Naive thymus-derived CD4-positive, alpha-beta T cell (primary cell): Measurements from ENCODE around the gene HHIPL2. TPM values are rescaled to one million over a fixed set of nuclear protein-coding genes. Genes with fewer than 3 reads are reported as not detected.
"Not testable (repeated sequence)": the region's sequence is repeated elsewhere in the genome, so short reads cannot be mapped to it uniquely, and the experiment has no call there.

ENCODE experiments used
- ATAC-seq: fragments of 150-1000 bp; cut with Tn5 transposase; 2 replicates; pipeline ENCODE4 v1.10.0; 2021; ENCODE audit warnings: mild to moderate bottlenecking, moderate library complexity
- CTCF ChIA-PET: fragments of 350-600 bp; sonication (Branson Sonifier 250); formaldehyde crosslinking; loops from one replicate; lab custom pipeline; 2021; ENCODE audit warnings: antibody characterized with exemption; lab: Charles Lee
- POLR2A ChIA-PET: fragments of 350-600 bp; sonication (Branson Sonifier 250); formaldehyde crosslinking; loops from one replicate; lab custom pipeline; 2021; ENCODE audit warnings: antibody characterized with exemption, inconsistent platforms; lab: Charles Lee
- DNase-seq, 9 donors: peaks; one replicate each; pipeline versions ENCODE4 v3.0.0 to v3.0.0-alpha.2; 2020 to 2022; ENCODE audit warnings: mixed read lengths in 1 of 9
- H3K27ac ChIP-seq: one replicate; pipeline ENCODE4 v1.7.0; 2013; ENCODE audit warnings: mild to moderate bottlenecking, low read depth, low read length, moderate library complexity
- H3K27me3 ChIP-seq, 2 donors: one replicate each; pipeline ENCODE4 v1.7.0; 2013; ENCODE audit warnings: low read length in 2 of 2, mild to moderate bottlenecking in 2 of 2, moderate library complexity in 2 of 2; ENCODE audit not compliant: control insufficient read depth in 2 of 2, insufficient read depth in 2 of 2
- H3K36me3 ChIP-seq, 3 experiments: 1 replicate in 2 of 3; 2 replicates in 1 of 3; pipeline ENCODE4 v1.7.0; 2013; ENCODE audit warnings: low read length in 3 of 3, mild to moderate bottlenecking in 3 of 3, moderate library complexity in 1 of 3; ENCODE audit not compliant: insufficient read depth in 3 of 3, control insufficient read depth in 2 of 3
- H3K4me1 ChIP-seq, 2 donors: one replicate each; pipeline ENCODE4 v1.7.0; 2013; ENCODE audit warnings: low read length in 2 of 2, mild to moderate bottlenecking in 2 of 2, moderate library complexity in 1 of 2; ENCODE audit not compliant: control insufficient read depth in 2 of 2, insufficient read depth in 2 of 2
- H3K4me3 ChIP-seq: 2 replicates; pipeline ENCODE4 v1.7.0; 2013; ENCODE audit warnings: mild to moderate bottlenecking, low read length
- H3K9me3 ChIP-seq, 3 experiments: 1 replicate in 2 of 3; 2 replicates in 1 of 3; pipeline ENCODE4 v1.7.0; 2013; ENCODE audit warnings: low read length in 3 of 3; ENCODE audit not compliant: control insufficient read depth in 2 of 3
- H3K27ac Mint-ChIP-seq, 9 donors: one replicate each; pipeline ENCODE4 v1.8.0; 2020 to 2022; ENCODE audit warnings: mixed read lengths in 9 of 9, mild to moderate bottlenecking in 8 of 9, moderate library complexity in 5 of 9, inconsistent platforms in 2 of 9
- H3K27me3 Mint-ChIP-seq, 5 donors: one replicate each; pipeline ENCODE4 v1.8.0; 2021 to 2022; ENCODE audit warnings: mixed read lengths in 5 of 5, mild to moderate bottlenecking in 1 of 5
- H3K36me3 Mint-ChIP-seq, 5 donors: one replicate each; pipeline ENCODE4 v1.8.0; 2020 to 2022; ENCODE audit warnings: mixed read lengths in 5 of 5, mild to moderate bottlenecking in 3 of 5, inconsistent platforms in 1 of 5
- H3K4me1 Mint-ChIP-seq, 7 donors: one replicate each; pipeline ENCODE4 v1.8.0; 2020 to 2022; ENCODE audit warnings: mixed read lengths in 7 of 7, mild to moderate bottlenecking in 3 of 7, inconsistent platforms in 1 of 7
- H3K4me3 Mint-ChIP-seq, 10 donors: one replicate each; pipeline ENCODE4 v1.8.0; 2020 to 2022; ENCODE audit warnings: mild to moderate bottlenecking in 10 of 10, mixed read lengths in 10 of 10, moderate library complexity in 6 of 10, inconsistent platforms in 2 of 10
- H3K9me3 Mint-ChIP-seq, 11 donors: one replicate each; pipeline ENCODE4 v1.8.0; 2020 to 2022; ENCODE audit warnings: mixed read lengths in 11 of 11, mild to moderate bottlenecking in 4 of 11, inconsistent platforms in 1 of 11, moderate library complexity in 1 of 11
- intact Hi-C, 2 donors: fragments of 100-400 bp; cut with micrococcal nuclease; formaldehyde crosslinking; loops; one replicate each; pipeline ENCODE4 v1.15.1; 2023
- polyA plus RNA-seq, 2 donors: library from polyadenylated mRNA; unstranded; fragments of 300-500 nt; fragmentation: Illumina TruSeq; gene quantifications; one replicate each; pipeline ENCODE4 v1.2.3, GENCODE V29; 2021
- total RNA-seq, 6 experiments: library from RNA in 5 of 6; stranded (reverse) in 5 of 6; gene quantifications; 1 replicate in 5 of 6; 2 replicates in 1 of 6; pipeline ENCODE4 v1.2.3 and lab custom pipeline; 2021 to 2026

HHIPL2 gene
- total and polyA plus RNA-seq, 7 experiments from 2014 or later, result 0.17 to 0.98 (median 0.49) TPM; not detected in 2

- H3K27ac Mint-ChIP-seq, H3K4me1 Mint-ChIP-seq, H3K27me3 Mint-ChIP-seq, H3K27ac ChIP-seq, H3K9me3 ChIP-seq, H3K4me3 ChIP-seq, DNase-seq, intact Hi-C loops, CTCF ChIA-PET, H3K9me3 Mint-ChIP-seq, H3K4me3 Mint-ChIP-seq, H3K36me3 ChIP-seq, H3K4me1 ChIP-seq, ATAC-seq, H3K27me3 ChIP-seq, H3K36me3 Mint-ChIP-seq: not testable (repeated sequence)
- POLR2A ChIA-PET, result interaction anchor here (0.6 kb wide), 1 partner anchor 457 kb away, joined by 3 read pairs; no protein-coding TSS in a partner anchor
Measured at GRCh38 chr1:222472776-222473540, 74.9 kb downstream of the HHIPL2 start.

Other genes starting within 250 kb of the HHIPL2 start
- 10 to 100 TPM in 2 of 5 experiments, 1 to 10 TPM in 3; 6.5 to 17.9 (median 9.3) TPM for gene TAF1A, start 41.8 kb upstream of the HHIPL2 start, total RNA-seq
- 1 to 10 TPM; 6.8 to 8.0 TPM for gene TAF1A, start 41.8 kb upstream of the HHIPL2 start, polyA plus RNA-seq
- 100 to 1,000 TPM in 3 of 5 experiments, 10 to 100 TPM in 2; 61.7 to 112 (median 100) TPM for gene MIA3, start 70.0 kb upstream of the HHIPL2 start, total RNA-seq
- gene MIA3, start 70.0 kb upstream of the HHIPL2 start, polyA plus RNA-seq, result 10 to 100 TPM; 48.0 to 70.5 TPM
- gene AIDA, start 164.4 kb upstream of the HHIPL2 start, total RNA-seq, result 10 to 100 TPM; 32.4 to 63.3 (median 53.2) TPM
- 10 to 100 TPM; 22.2 to 31.0 TPM for gene AIDA, start 164.4 kb upstream of the HHIPL2 start, polyA plus RNA-seq
- 10 to 100 TPM; 46.2 to 58.3 (median 49.9) TPM for gene BROX, start 164.5 kb upstream of the HHIPL2 start, total RNA-seq
- gene BROX, start 164.5 kb upstream of the HHIPL2 start, polyA plus RNA-seq, result 10 to 100 TPM; 12.7 to 19.5 TPM
- not detected for gene FAM177B, start 189.1 kb upstream of the HHIPL2 start, total RNA-seq
- not detected for gene FAM177B, start 189.1 kb upstream of the HHIPL2 start, polyA plus RNA-seq